Hematopoietic multipotent progenitor cell treated with erythropoietin and hydrocortisone succinate and interleukin-3 and kit ligand, for 4 days (in vitro differentiated cells): ENCODE data around the gene CCDC169.
A peak's percentile ranks its signal among the peaks of the same experiment; 100 is the strongest.
"Not testable (repeated sequence)": the region's sequence is repeated elsewhere in the genome, so short reads cannot be mapped to it uniquely, and the experiment has no call there.

Source experiments
- DNase-seq: peaks from one replicate; pipeline ENCODE4 v3.0.0-alpha.2; 2015

CCDC169 gene

GRCh38 chr13:36313047-36313969 is 15.7 kb upstream of the CCDC169 start:
- DNase-seq, result no peak

GRCh38 chr13:36310417-36311108 is 12.9 kb upstream of the CCDC169 start:
- no peak for DNase-seq

- DNase-seq, result no peak
Observed at GRCh38 chr13:36302289-36302688, 4.7 kb upstream of the CCDC169 start.

GRCh38 chr13:36299469-36299868 is 1.9 kb upstream of the CCDC169 start:
- DNase-seq, result not testable (repeated sequence)

GRCh38 chr13:36298535-36299068 is 988 bp upstream of the CCDC169 start:
- DNase-seq, result no peak

- peak; percentile 69 for DNase-seq
Observed at GRCh38 chr13:36294096-36294495, 3.5 kb downstream of the CCDC169 start.

- DNase-seq, result no peak
Observed at GRCh38 chr13:36293497-36293896, 4.1 kb downstream of the CCDC169 start.

GRCh38 chr13:36288794-36289391 is 8.7 kb downstream of the CCDC169 start:
- peak; percentile 34 for DNase-seq

- no peak for DNase-seq
Observed at GRCh38 chr13:36286006-36286405, 11.6 kb downstream of the CCDC169 start.

- DNase-seq, result peak; percentile 60
Observed at GRCh38 chr13:36282821-36283432, 14.7 kb downstream of the CCDC169 start.

- peak; percentile 85 for DNase-seq
Observed at GRCh38 chr13:36275190-36276002, 22.2 kb downstream of the CCDC169 start.

GRCh38 chr13:36273431-36273830 is 24.2 kb downstream of the CCDC169 start:
- no peak for DNase-seq

- no peak for DNase-seq
Observed at GRCh38 chr13:36261976-36262375, 35.6 kb downstream of the CCDC169 start.

- no peak for DNase-seq
Observed at GRCh38 chr13:36261011-36261410, 36.6 kb downstream of the CCDC169 start.

- no peak for DNase-seq
Observed at GRCh38 chr13:36259361-36260137, 38.1 kb downstream of the CCDC169 start.

GRCh38 chr13:36258831-36259230 is 38.8 kb downstream of the CCDC169 start:
- no peak for DNase-seq

- DNase-seq, result peak; percentile 4
Observed at GRCh38 chr13:36251526-36251925, 46.1 kb downstream of the CCDC169 start.

- no peak for DNase-seq
Observed at GRCh38 chr13:36251017-36251416, 46.6 kb downstream of the CCDC169 start.

GRCh38 chr13:36248700-36249099 is 48.9 kb downstream of the CCDC169 start:
- DNase-seq, result no peak

- no peak for DNase-seq
Observed at GRCh38 chr13:36244990-36245389, 52.6 kb downstream of the CCDC169 start.

- DNase-seq, result no peak
Observed at GRCh38 chr13:36244073-36244472, 53.5 kb downstream of the CCDC169 start.
